Dermis microvascular lymphatic vessel endothelial cell (primary cell): ENCODE measurements around the gene TSN. TPM values are rescaled to one million over a fixed set of nuclear protein-coding genes. Genes with fewer than 3 reads are reported as not detected.
A peak's percentile ranks its signal among the peaks of the same experiment; 100 is the strongest.
"Not testable (repeated sequence)": the region's sequence is repeated elsewhere in the genome, so short reads cannot be mapped to it uniquely, and the experiment has no call there.

Source experiments
- DNase-seq, 2 donors: peaks; one replicate each; pipeline versions ENCODE4 v3.0.0 to v3.0.0-alpha.2; 2010; ENCODE audit warnings: low read depth in 2 of 2
- total RNA-seq: library from RNA; depleted of rRNA; stranded (reverse); fragments of >200 nt; gene quantifications from 2 replicates; pipeline ENCODE4 v1.2.1, GENCODE V29; 2014

The TSN gene
- total RNA-seq, 1 donor from 2014 or later = 88.8 TPM

GRCh38 chr2:121801916-121802315, 46.5 kb downstream of the TSN start:
- no peak for DNase-seq

GRCh38 chr2:121803503-121803902, 48.1 kb downstream of the TSN start:
- no peak for DNase-seq

- DNase-seq = peak; percentile 61 to 79
These were observed 48.9 kb downstream of the TSN start for GRCh38 chr2:121804340-121804739.

- no peak for DNase-seq
These were observed 49.7 kb downstream of the TSN start for GRCh38 chr2:121804997-121805765.

GRCh38 chr2:121805766-121806143, 50.3 kb downstream of the TSN start:
- DNase-seq = no peak

- not testable (repeated sequence) for DNase-seq
These were observed 52.3 kb downstream of the TSN start for GRCh38 chr2:121807771-121808170.

GRCh38 chr2:121809607-121810006, 54.2 kb downstream of the TSN start:
- DNase-seq = no peak

GRCh38 chr2:121810959-121811853, 55.8 kb downstream of the TSN start:
- peak; percentile 61 to 72 for DNase-seq

- DNase-seq = not testable (repeated sequence)
These were observed 57.6 kb downstream of the TSN start for GRCh38 chr2:121813083-121813482.

GRCh38 chr2:121815216-121815615, 59.8 kb downstream of the TSN start:
- DNase-seq = no peak

- no peak for DNase-seq
These were observed 61.3 kb downstream of the TSN start for GRCh38 chr2:121816797-121817196.

GRCh38 chr2:121817304-121817703, 61.9 kb downstream of the TSN start:
- DNase-seq = not testable (repeated sequence)

Other genes starting within 250 kb of the TSN start
- not detected in 2 replicates for gene RNU4ATAC, start 224.8 kb upstream of the TSN start, total RNA-seq
- gene CLASP1, start 106.2 kb upstream of the TSN start, total RNA-seq = 28.4 and 38.4 TPM in 2 replicates
- 26.4 and 34.1 TPM in 2 replicates for gene NIFK, start 18.8 kb upstream of the TSN start, total RNA-seq